ENCODE measurements around the gene ZHX3. TPM values are rescaled to one million over a fixed set of nuclear protein-coding genes. Genes with fewer than 3 reads are reported as not detected.
A peak's percentile ranks its signal among the peaks of the same experiment; 100 is the strongest.

The ZHX3 gene
- total and polyA plus RNA-seq, 2 experiments from 2014 or later: 5.8 to 10.3 TPM

DNA sequence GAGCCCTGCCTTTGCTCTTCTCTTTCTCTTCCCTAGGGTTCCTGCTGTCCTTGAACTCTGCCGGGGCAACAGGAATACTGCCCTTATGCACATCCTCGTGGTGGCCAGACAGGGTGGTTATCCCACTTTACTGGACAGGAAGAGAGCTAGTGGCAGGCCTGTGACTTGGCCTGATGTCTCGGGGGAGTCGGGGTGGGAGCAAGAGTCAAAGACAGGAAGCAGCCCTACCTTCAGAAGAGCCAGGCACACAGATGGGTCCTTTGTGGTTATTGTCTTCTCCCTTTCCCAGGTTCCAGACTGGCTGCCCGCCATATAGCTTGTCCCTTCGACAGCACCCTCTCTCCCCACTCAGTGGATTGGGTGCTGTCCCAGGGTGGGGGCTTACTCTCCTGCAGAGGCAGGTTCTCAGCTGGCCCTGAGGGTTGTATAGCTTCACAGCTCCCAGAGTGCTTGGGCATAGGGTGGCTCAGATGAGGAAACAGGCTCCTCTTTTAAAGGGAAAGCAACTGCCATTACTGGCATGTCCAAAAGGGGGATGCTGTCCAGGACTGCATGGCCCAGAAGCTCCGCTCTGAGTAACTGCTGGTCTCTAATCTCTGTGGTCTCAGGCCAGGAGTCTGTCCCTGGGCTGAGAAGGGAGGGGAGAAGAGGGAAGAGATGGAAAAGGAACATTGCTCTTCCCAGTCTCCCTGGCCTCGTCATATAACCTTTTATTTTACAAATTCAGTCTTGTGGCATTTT lies 162.9 kb downstream of the ZHX3 start:
- DNase-seq (ENCODE audit: low read depth in 1 of 2, low spot score in 1 of 2): peak in 1 of 2 donors; percentile 49
- no peak overlapping the region for H3K27ac ChIP-seq
- H3K27me3 ChIP-seq: no peaks in the 10 kb centered on the region
- peaks cover under 1% of the 10 kb centered on the region for H3K36me3 ChIP-seq
- no peak overlapping the region for H3K4me3 ChIP-seq
- no peaks in the 10 kb centered on the region for H3K9me3 ChIP-seq (ENCODE audit: low read depth)
- peaks cover 5% of the 10 kb centered on the region for H3K4me1 ChIP-seq (ENCODE audit: low read depth)
- TF ChIP-seq, protein P1, sequence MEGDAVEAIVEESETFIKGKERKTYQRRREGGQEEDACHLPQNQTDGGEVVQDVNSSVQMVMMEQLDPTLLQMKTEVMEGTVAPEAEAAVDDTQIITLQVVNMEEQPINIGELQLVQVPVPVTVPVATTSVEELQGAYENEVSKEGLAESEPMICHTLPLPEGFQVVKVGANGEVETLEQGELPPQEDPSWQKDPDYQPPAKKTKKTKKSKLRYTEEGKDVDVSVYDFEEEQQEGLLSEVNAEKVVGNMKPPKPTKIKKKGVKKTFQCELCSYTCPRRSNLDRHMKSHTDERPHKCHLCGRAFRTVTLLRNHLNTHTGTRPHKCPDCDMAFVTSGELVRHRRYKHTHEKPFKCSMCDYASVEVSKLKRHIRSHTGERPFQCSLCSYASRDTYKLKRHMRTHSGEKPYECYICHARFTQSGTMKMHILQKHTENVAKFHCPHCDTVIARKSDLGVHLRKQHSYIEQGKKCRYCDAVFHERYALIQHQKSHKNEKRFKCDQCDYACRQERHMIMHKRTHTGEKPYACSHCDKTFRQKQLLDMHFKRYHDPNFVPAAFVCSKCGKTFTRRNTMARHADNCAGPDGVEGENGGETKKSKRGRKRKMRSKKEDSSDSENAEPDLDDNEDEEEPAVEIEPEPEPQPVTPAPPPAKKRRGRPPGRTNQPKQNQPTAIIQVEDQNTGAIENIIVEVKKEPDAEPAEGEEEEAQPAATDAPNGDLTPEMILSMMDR (IDR thresholded peaks at IDR 0.05; ENCODE audit: low read depth, low read length): peak; percentile 28

DNA sequence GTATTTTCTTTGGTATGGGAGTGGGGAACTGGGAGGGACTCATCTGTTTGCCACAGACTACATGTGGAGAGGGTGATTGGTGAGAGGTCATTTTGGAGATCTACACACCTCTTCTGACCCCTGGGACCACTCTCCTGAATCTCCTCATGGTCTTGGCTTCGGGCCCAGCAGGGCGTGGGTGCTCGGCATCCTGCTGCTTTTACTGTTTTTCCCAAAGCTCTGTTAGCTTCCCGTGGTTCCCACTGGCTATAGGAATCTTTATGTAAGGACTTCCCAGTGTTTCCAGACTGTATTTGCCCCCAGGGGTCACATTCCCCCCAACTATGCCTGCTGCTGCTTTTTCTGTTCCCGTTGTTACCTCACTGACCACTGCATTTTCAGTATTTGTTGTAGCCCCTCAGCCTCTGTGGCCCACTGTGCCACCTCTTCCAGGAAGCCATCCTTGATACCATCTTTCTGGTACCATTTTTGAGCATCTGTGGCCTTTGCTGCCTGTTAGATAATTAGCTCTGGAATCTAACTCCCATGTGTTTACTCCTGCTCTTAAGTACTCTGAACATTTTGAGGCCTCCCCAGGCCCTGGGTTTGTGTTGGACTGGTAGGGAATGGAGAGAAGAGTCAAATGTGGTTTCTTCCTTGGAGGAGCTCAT lies 165.3 kb downstream of the ZHX3 start:
- Histone ChIP-seq H3K4me3 (no peak overlapping the region), H3K9me3 (ENCODE audit: low read depth) (no peaks in the 10 kb centered on the region), H3K27ac (no peak overlapping the region), H3K27me3 (no peaks in the 10 kb centered on the region), H3K36me3 (no peaks in the 10 kb centered on the region), H3K4me1 (ENCODE audit: low read depth) (peaks cover 5% of the 10 kb centered on the region)
- no peak for DNase-seq (ENCODE audit: low read depth in 1 of 2, low spot score in 1 of 2)
- TF ChIP-seq, protein P1 (IDR thresholded peaks at IDR 0.05; ENCODE audit: low read depth, low read length): no peak

DNA sequence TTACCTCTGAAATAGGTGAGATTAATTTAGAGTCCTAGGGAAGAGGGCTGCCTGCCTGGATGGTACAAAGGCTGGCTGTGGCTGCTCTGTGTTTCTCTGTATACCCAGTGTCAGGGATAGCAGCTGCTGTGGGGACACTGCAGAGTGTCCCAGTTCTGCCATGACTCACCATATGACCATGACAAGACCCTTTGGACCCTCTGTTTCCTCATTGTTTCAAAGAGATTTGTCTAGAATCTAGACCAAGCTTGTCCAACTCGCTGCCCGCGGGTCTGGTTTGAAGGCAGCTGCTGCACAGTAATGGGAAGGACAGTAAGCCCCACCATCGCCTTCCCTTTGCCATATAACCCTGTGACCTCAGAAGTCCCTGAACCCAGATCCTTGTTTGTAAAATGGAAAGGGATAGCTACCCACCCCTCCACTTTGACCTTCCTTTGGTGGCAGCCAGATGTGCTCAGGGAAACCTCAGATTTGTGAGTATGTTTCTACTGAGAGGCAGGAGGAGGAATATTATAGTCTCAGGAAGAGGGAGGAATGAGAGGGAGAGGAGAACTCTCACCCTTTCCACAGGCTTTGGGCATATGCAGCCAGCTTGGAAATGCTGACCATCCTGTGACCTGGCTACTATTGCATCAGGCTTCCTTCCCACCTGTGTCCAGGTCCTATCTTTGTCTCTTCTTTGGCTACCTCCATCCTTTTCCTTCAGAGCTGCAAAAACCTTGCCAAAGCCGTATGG lies 166.2 kb downstream of the ZHX3 start:
- TF ChIP-seq, protein P1 (IDR thresholded peaks at IDR 0.05; ENCODE audit: low read depth, low read length): no peak
- Histone ChIP-seq H3K9me3 (ENCODE audit: low read depth) (no peaks in the 10 kb centered on the region), H3K4me1 (ENCODE audit: low read depth) (peaks cover 5% of the 10 kb centered on the region), H3K36me3 (no peaks in the 10 kb centered on the region), H3K4me3 (no peak overlapping the region), H3K27ac (no peak overlapping the region), H3K27me3 (no peaks in the 10 kb centered on the region)
- DNase-seq (ENCODE audit: low read depth in 1 of 2, low spot score in 1 of 2): no peak

DNA sequence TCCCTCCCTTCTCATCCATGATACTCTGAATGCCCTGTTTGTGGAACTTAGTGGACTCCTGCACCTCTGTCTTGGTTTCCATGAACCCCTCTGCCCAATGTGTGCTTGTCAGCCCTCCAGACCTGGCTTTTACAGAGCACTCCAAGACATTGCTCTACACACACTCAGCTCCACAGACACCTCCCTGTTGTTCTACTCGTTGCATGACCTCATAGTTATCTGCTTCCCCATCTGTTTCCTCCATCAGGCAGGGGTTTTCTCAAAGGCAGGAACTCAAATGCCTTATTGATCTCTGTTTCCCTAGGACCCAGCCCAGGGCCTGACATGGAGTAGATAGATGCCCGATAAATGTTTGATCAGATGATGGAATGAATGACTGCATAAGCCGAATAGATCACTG lies 166.9 kb downstream of the ZHX3 start:
- H3K4me1 ChIP-seq (ENCODE audit: low read depth): peaks cover 3% of the 10 kb centered on the region
- H3K9me3 ChIP-seq (ENCODE audit: low read depth): no peaks in the 10 kb centered on the region
- DNase-seq (ENCODE audit: low read depth in 1 of 2, low spot score in 1 of 2): no peak
- no peaks in the 10 kb centered on the region for H3K27me3 ChIP-seq
- H3K27ac ChIP-seq: no peak overlapping the region
- TF ChIP-seq, protein P1 (IDR thresholded peaks at IDR 0.05; ENCODE audit: low read depth, low read length): no peak
- no peak overlapping the region for H3K4me3 ChIP-seq
- no peaks in the 10 kb centered on the region for H3K36me3 ChIP-seq

DNA sequence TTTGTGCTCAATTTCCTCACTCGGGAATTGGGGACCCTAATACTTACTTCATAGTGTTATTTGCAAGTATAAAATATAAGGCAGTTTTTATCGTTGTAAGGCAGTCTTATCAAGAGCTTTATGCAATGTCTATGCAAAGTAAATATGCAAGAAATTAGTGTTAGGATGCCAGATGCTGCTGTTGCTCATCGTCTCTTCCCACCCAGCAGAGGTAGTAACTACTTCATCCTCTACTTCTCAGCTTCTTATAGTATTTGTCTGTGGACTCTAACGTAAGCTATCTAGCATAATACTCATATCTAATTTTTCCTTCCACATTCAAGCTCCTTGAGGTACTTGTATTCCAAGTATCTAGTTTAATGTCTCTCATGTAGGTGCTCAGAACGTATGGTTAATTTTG lies 168.6 kb downstream of the ZHX3 start:
- H3K4me3 ChIP-seq: no peak overlapping the region
- no peaks in the 10 kb centered on the region for H3K9me3 ChIP-seq (ENCODE audit: low read depth)
- H3K27ac ChIP-seq: no peak overlapping the region
- TF ChIP-seq, protein P1 (IDR thresholded peaks at IDR 0.05; ENCODE audit: low read depth, low read length): no peak
- DNase-seq (ENCODE audit: low read depth in 1 of 2, low spot score in 1 of 2): no peak
- H3K36me3 ChIP-seq: no peaks in the 10 kb centered on the region
- H3K4me1 ChIP-seq (ENCODE audit: low read depth): no peaks in the 10 kb centered on the region
- H3K27me3 ChIP-seq: no peaks in the 10 kb centered on the region

All from cardiac muscle cell (in vitro differentiated cells and primary cell).